PC-3 (cell line): Measurements from ENCODE around the gene CPVL. TPM values are rescaled to one million over a fixed set of nuclear protein-coding genes. Genes with fewer than 3 reads are reported as not detected.
A peak's percentile ranks its signal among the peaks of the same experiment; 100 is the strongest.

Experiments
- ATAC-seq: fragments of 200-7000 bp; cut with Tn5 transposase; 2 replicates; pipeline ENCODE4 v1.9.1; 2020; ENCODE audit warnings: mild to moderate bottlenecking, moderate library complexity
- BruUV-seq: library from RNA; stranded (reverse); fragments of 400-500 nt; replicated peaks from 2 replicates; lab custom pipeline; 2021; lab: Mats Ljungman, UMichigan
- CTCF ChIA-PET: fragments of 300-600 bp; sonication (Branson Sonifier 250); formaldehyde crosslinking; loops from one replicate; lab custom pipeline; 2022; ENCODE audit warnings: antibody characterized with exemption; lab: Charles Lee
- POLR2A ChIA-PET: fragments of 300-600 bp; sonication (Branson Sonifier 250); formaldehyde crosslinking; loops from one replicate; lab custom pipeline; 2022; ENCODE audit warnings: antibody characterized with exemption; ENCODE audit not compliant: unreplicated experiment; lab: Charles Lee
- DNase-seq: peaks from one replicate; pipeline ENCODE4 v3.0.0-alpha.2; 2015
- H2AFZ ChIP-seq: fragments of 300-600 bp; sonication (generic); 2 replicates; pipeline ENCODE4 v1.6.0; 2016; ENCODE audit warnings: antibody characterized with exemption, low read length
- H3F3A ChIP-seq: fragments of 300-600 bp; sonication (generic); one replicate; pipeline ENCODE4 v1.6.0; 2017; ENCODE audit warnings: antibody characterized with exemption, low read length, control low read depth, mild to moderate bottlenecking; ENCODE audit not compliant: unreplicated experiment
- H3K27ac ChIP-seq: fragments of 300-600 bp; sonication (generic); 2 replicates; pipeline ENCODE4 v1.5.1; 2016; ENCODE audit warnings: mild to moderate bottlenecking, low read length
- H3K27me3 ChIP-seq: fragments of 300-600 bp; sonication (generic); 2 replicates; pipeline ENCODE4 v1.6.1; 2016; ENCODE audit warnings: low read length, mixed read lengths
- H3K36me3 ChIP-seq: fragments of 300-600 bp; sonication (generic); 2 replicates; pipeline ENCODE4 v1.6.1; 2016; ENCODE audit warnings: low read depth, mixed run types, low read length, mixed read lengths
- H3K4me1 ChIP-seq: fragments of 300-600 bp; sonication (generic); 2 replicates; pipeline ENCODE4 v1.5.1; 2016; ENCODE audit warnings: low read length; ENCODE audit not compliant: insufficient read depth
- H3K4me2 ChIP-seq: fragments of 300-600 bp; sonication (generic); 2 replicates; pipeline ENCODE4 v1.6.0; 2016; ENCODE audit warnings: low read length
- H3K4me3 ChIP-seq: fragments of 300-600 bp; sonication (generic); 2 replicates; pipeline ENCODE4 v1.5.1; 2016; ENCODE audit warnings: mild to moderate bottlenecking, low read length, mixed read lengths
- H3K79me2 ChIP-seq: fragments of 300-600 bp; sonication (generic); 2 replicates; pipeline ENCODE4 v1.6.1; 2017; ENCODE audit warnings: low read length, mixed read lengths
- H3K9ac ChIP-seq: fragments of 300-600 bp; sonication (generic); 2 replicates; pipeline ENCODE4 v1.6.0; 2016; ENCODE audit warnings: mild to moderate bottlenecking, low read length
- H3K9me2 ChIP-seq: fragments of 300-600 bp; sonication (generic); replicated peaks from 2 replicates; pipeline ENCODE4 v1.6.1; 2016; ENCODE audit warnings: mixed run types, low read length, mixed read lengths
- H3K9me3 ChIP-seq: fragments of 300-600 bp; sonication (generic); 2 replicates; pipeline ENCODE4 v1.6.1; 2016; ENCODE audit warnings: low read length, mixed read lengths
- H4K20me1 ChIP-seq: fragments of 300-600 bp; sonication (generic); 2 replicates; pipeline ENCODE4 v1.6.1; 2016; ENCODE audit warnings: low read length, mixed read lengths
- CTCF ChIP-seq: fragments of 300-600 bp; sonication (generic); conservative IDR thresholded peaks from 2 replicates; pipeline ENCODE4 v1.5.1; 2017; ENCODE audit warnings: antibody characterized with exemption, low read depth, mild to moderate bottlenecking, low read length
- EZH2 ChIP-seq: fragments of 300-600 bp; sonication (generic); IDR thresholded peaks from one replicate; pipeline ENCODE4 v1.6.1; 2017; ENCODE audit warnings: antibody characterized with exemption, mild to moderate bottlenecking, low read length; ENCODE audit not compliant: unreplicated experiment
- EZH2phosphoT487 ChIP-seq: fragments of 300-600 bp; sonication (generic); IDR thresholded peaks from 2 replicates; pipeline ENCODE4 v1.6.1; 2018; ENCODE audit warnings: mild to moderate bottlenecking, antibody characterized with exemption, low read length, borderline replicate concordance
- intact Hi-C: fragments of 100-400 bp; cut with micrococcal nuclease; formaldehyde crosslinking; loops from 2 replicates; pipeline ENCODE4 v1.9.0; 2023
- total RNA-seq: library from RNA; depleted of rRNA; stranded (reverse); fragments of >200 nt; gene quantifications from 2 replicates; pipeline ENCODE4 v1.2.3, GENCODE V29; 2014

Gene CPVL
- total RNA-seq, 1 experiment from 2014 or later: 14.7 TPM

GRCh38 chr7:29150856-29151255, 4.5 kb upstream of the CPVL start:
- peaks cover 10% of the 10 kb centered on the region for H3K4me1 ChIP-seq
- no peak overlapping the region for H3K27ac ChIP-seq
- intact Hi-C loops: no loop called here
- no peaks in the 10 kb centered on the region for H3F3A ChIP-seq
- no peak overlapping the region for H3K4me2 ChIP-seq
- H3K79me2 ChIP-seq: no peaks in the 10 kb centered on the region
- H3K9me3 ChIP-seq: no peaks in the 10 kb centered on the region
- H3K27me3 ChIP-seq: no peaks in the 10 kb centered on the region
- DNase-seq: no peak
- ChIA-PET CTCF (no interaction called here), POLR2A (no interaction called here)
- no peaks in the 10 kb centered on the region for H3K36me3 ChIP-seq
- no peak overlapping the region for H3K9ac ChIP-seq
- no TSS peak for BruUV-seq
- TF ChIP-seq EZH2phosphoT487: no peak
- no peak for TF ChIP-seq CTCF
- no peak for TF ChIP-seq EZH2
- no peak overlapping the region for H3K4me3 ChIP-seq
- no peaks in the 10 kb centered on the region for H3K9me2 ChIP-seq
- no peaks in the 10 kb centered on the region for H4K20me1 ChIP-seq
- H2AFZ ChIP-seq: no peak overlapping the region
- ATAC-seq: no peak

GRCh38 chr7:29149036-29149435, 2.7 kb upstream of the CPVL start:
- Histone ChIP-seq H3K9me3 (no peaks in the 10 kb centered on the region), H3K27me3 (no peaks in the 10 kb centered on the region), H2AFZ (no peak overlapping the region), H3K9ac (no peak overlapping the region), H4K20me1 (no peaks in the 10 kb centered on the region), H3K27ac (no peak overlapping the region), H3K9me2 (no peaks in the 10 kb centered on the region), H3K79me2 (no peaks in the 10 kb centered on the region), H3K4me1 (peaks cover 17% of the 10 kb centered on the region), H3K4me3 (no peak overlapping the region), H3F3A (no peaks in the 10 kb centered on the region), H3K36me3 (no peaks in the 10 kb centered on the region), H3K4me2 (no peak overlapping the region)
- ChIA-PET CTCF (no interaction called here), POLR2A (interaction anchor here (0.9 kb wide), 1 partner anchor 586 kb away, joined by 5 read pairs; no protein-coding TSS in a partner anchor)
- TF ChIP-seq EZH2 (no peak), EZH2phosphoT487 (no peak), CTCF (no peak)
- ATAC-seq (no peak), DNase-seq (no peak)
- intact Hi-C loops: loop anchor here (5.0 to 10.0 kb wide), 2 partner anchors 37 to 456 kb away; no protein-coding TSS in a partner anchor
- no TSS peak for BruUV-seq

GRCh38 chr7:29147821-29148220, 1.5 kb upstream of the CPVL start:
- no peaks in the 10 kb centered on the region for H3K36me3 ChIP-seq

More at GRCh38 chr7:29147821-29148220, 1.5 kb upstream of the CPVL start:
- Histone ChIP-seq H3K4me2 (peak overlapping the region; percentile 92), H3K9ac (no peak overlapping the region), H3K4me1 (peaks cover 17% of the 10 kb centered on the region), H3K9me3 (no peaks in the 10 kb centered on the region), H3K27me3 (no peaks in the 10 kb centered on the region), H4K20me1 (no peaks in the 10 kb centered on the region), H3K79me2 (no peaks in the 10 kb centered on the region), H3K27ac (no peak overlapping the region), H3K9me2 (no peaks in the 10 kb centered on the region), H3K4me3 (no peak overlapping the region; the same call in 1 of the 2 replicates), H2AFZ (no peak overlapping the region), H3F3A (no peaks in the 10 kb centered on the region)
- intact Hi-C loops: loop anchor here (2.0 to 10.0 kb wide), 4 partner anchors 27 to 457 kb away; no protein-coding TSS in a partner anchor
- TF ChIP-seq CTCF (no peak), EZH2 (no peak), EZH2phosphoT487 (no peak)
- no TSS peak for BruUV-seq
- no peak for DNase-seq
- POLR2A ChIA-PET: no interaction called here
- CTCF ChIA-PET: no interaction called here
- no peak for ATAC-seq
